HG02588 (cell line): ENCODE data around the gene FOXRED1.
A peak's percentile ranks its signal among the peaks of the same experiment; 100 is the strongest.
"Not testable (repeated sequence)": the region's sequence is repeated elsewhere in the genome, so short reads cannot be mapped to it uniquely, and the experiment has no call there.

ENCODE experiments used
- ATAC-seq: cut with Tn5 transposase; IDR thresholded peaks from one replicate; pipeline ENCODE4 v1.9.1; 2021; ENCODE audit warnings: mild to moderate bottlenecking, moderate library complexity; ENCODE audit not compliant: unreplicated experiment

The FOXRED1 gene

GRCh38 chr11:126268708-126269579, at the start of gene FOXRED1, which contains the start of gene SRPRA:
Gene FOXRED1 (plus strand): TSS chr11:126269154. CDS start chr11:126269207, 53 bp downstream.
Gene SRPRA (minus strand): TSS chr11:126268895. CDS start chr11:126268804, 91 bp downstream.
- ATAC-seq = peak; percentile 99

GRCh38 chr11:126219547-126219946, 49.4 kb upstream of the FOXRED1 start:
- no peak for ATAC-seq

GRCh38 chr11:126224647-126225294, 44.2 kb upstream of the FOXRED1 start:
- no peak for ATAC-seq

GRCh38 chr11:126225295-126225665, 43.7 kb upstream of the FOXRED1 start:
- ATAC-seq = no peak

GRCh38 chr11:126226334-126227084, 42.4 kb upstream of the FOXRED1 start:
- ATAC-seq = no peak

- ATAC-seq = no peak
These were observed 39.0 kb upstream of the FOXRED1 start for GRCh38 chr11:126229858-126230540.

- no peak for ATAC-seq
These were observed 37.1 kb upstream of the FOXRED1 start for GRCh38 chr11:126231725-126232459.

GRCh38 chr11:126232683-126233082, 36.3 kb upstream of the FOXRED1 start:
- no peak for ATAC-seq

GRCh38 chr11:126233391-126233790, 35.6 kb upstream of the FOXRED1 start:
- ATAC-seq = no peak

GRCh38 chr11:126246636-126247035, 22.3 kb upstream of the FOXRED1 start:
- no peak for ATAC-seq

- no peak for ATAC-seq
These were observed 15.7 kb upstream of the FOXRED1 start for GRCh38 chr11:126253265-126253664.

- no peak for ATAC-seq
These were observed 14.1 kb upstream of the FOXRED1 start for GRCh38 chr11:126254819-126255218.

GRCh38 chr11:126255507-126255906, 13.4 kb upstream of the FOXRED1 start:
- ATAC-seq = not testable (repeated sequence)

GRCh38 chr11:126256216-126256615, 12.7 kb upstream of the FOXRED1 start:
- ATAC-seq = no peak

GRCh38 chr11:126257144-126257543, 11.8 kb upstream of the FOXRED1 start:
- no peak for ATAC-seq

- no peak for ATAC-seq
These were observed 11.2 kb upstream of the FOXRED1 start for GRCh38 chr11:126257764-126258163.

GRCh38 chr11:126262216-126262615, 6.7 kb upstream of the FOXRED1 start:
- ATAC-seq = no peak

GRCh38 chr11:126263489-126263888, 5.5 kb upstream of the FOXRED1 start:
- no peak for ATAC-seq

- no peak for ATAC-seq
These were observed 3.1 kb upstream of the FOXRED1 start for GRCh38 chr11:126265811-126266210.

GRCh38 chr11:126267650-126268049, 1.3 kb upstream of the FOXRED1 start:
- no peak for ATAC-seq
